OCI-LY3 (cell line): ENCODE measurements around the gene ZNF296.

Experiments
- H2AFZ ChIP-seq: fragments of 200-600, 300-600 bp; shearing (Covaris generic); 2 replicates; pipeline ENCODE4 v1.6.0; 2014; ENCODE audit warnings: antibody characterized with exemption, low read depth, low read length
- H3K27ac ChIP-seq: fragments of 200-600, 300-600 bp; sonication (generic); 2 replicates; pipeline ENCODE4 v1.5.1; 2014; ENCODE audit warnings: mild to moderate bottlenecking, low read length, moderate library complexity, mixed read lengths
- H3K27me3 ChIP-seq: fragments of 200-600, 300-600 bp; sonication (generic); 2 replicates; pipeline ENCODE4 v1.6.1; 2014; ENCODE audit warnings: low read depth, low read length, mixed read lengths
- H3K36me3 ChIP-seq: fragments of 200-600, 300-600 bp; sonication (generic); replicated peaks from 2 replicates; pipeline ENCODE3; 2014; ENCODE audit warnings: low read depth, low read length, mixed read lengths
- H3K4me1 ChIP-seq: fragments of 300-600, 200-600 bp; sonication (generic); 2 replicates; pipeline ENCODE4 v1.6.1; 2014; ENCODE audit warnings: low read length, mixed read lengths
- H3K4me2 ChIP-seq: fragments of 200-600, 300-600 bp; sonication (generic); 2 replicates; pipeline ENCODE4 v1.6.1; 2014; ENCODE audit warnings: low read length, mixed read lengths
- H3K4me3 ChIP-seq: fragments of 300-600, 200-600 bp; sonication (generic); 2 replicates; pipeline ENCODE4 v1.5.1; 2014; ENCODE audit warnings: antibody characterized with exemption, mild to moderate bottlenecking, low read length, moderate library complexity
- H3K79me2 ChIP-seq: fragments of 300-600, 200-600 bp; shearing (Covaris generic); 2 replicates; pipeline ENCODE4 v1.6.1; 2014; ENCODE audit warnings: mild to moderate bottlenecking, low read length, mixed read lengths
- H3K9ac ChIP-seq: fragments of 300-600, 200-600 bp; shearing (Covaris generic); 2 replicates; pipeline ENCODE4 v1.6.0; 2014; ENCODE audit warnings: mild to moderate bottlenecking, low read length, moderate library complexity
- H3K9me3 ChIP-seq: fragments of 200-600, 300-600 bp; shearing (Covaris generic); 2 replicates; pipeline ENCODE4 v1.6.1; 2014; ENCODE audit warnings: low read length, mixed read lengths; ENCODE audit not compliant: insufficient read depth
- H4K20me1 ChIP-seq: fragments of 200-600, 300-600 bp; sonication (generic); 2 replicates; pipeline ENCODE4 v1.6.1; 2016; ENCODE audit warnings: low read length, mixed read lengths; ENCODE audit not compliant: insufficient read depth
- EZH2phosphoT487 ChIP-seq: fragments of 200-600 bp; shearing (Covaris generic); IDR thresholded peaks from 2 replicates; pipeline ENCODE4 v1.6.1; 2018; ENCODE audit warnings: antibody characterized with exemption, mixed run types, low read depth
- TF ChIP-seq, protein P1 (sequence below): fragments of 200-600, 300-600 bp; sonication (generic); IDR thresholded peaks from 2 replicates; pipeline ENCODE4 v1.5.1; 2014; ENCODE audit warnings: antibody characterized with exemption, low read length, low read depth

ZNF296 gene

GRCh38 chr19:45038931-45039893 lies 37.1 kb downstream of the ZNF296 start, which contains the start of gene CLASRP:
Gene CLASRP, plus strand, starts transcription at chr19:45039045. Its CDS starts 1,168 bp downstream, at chr19:45040213.
- H3K27ac ChIP-seq = peak within 1 kb of the TSS; percentile 77
- no peaks in the 10 kb centered on the region for H3K27me3 ChIP-seq
- H3K4me3 ChIP-seq = peak within 1 kb of the TSS; percentile 89
- TF ChIP-seq EZH2phosphoT487 = no peak
- TF ChIP-seq, protein P1, sequence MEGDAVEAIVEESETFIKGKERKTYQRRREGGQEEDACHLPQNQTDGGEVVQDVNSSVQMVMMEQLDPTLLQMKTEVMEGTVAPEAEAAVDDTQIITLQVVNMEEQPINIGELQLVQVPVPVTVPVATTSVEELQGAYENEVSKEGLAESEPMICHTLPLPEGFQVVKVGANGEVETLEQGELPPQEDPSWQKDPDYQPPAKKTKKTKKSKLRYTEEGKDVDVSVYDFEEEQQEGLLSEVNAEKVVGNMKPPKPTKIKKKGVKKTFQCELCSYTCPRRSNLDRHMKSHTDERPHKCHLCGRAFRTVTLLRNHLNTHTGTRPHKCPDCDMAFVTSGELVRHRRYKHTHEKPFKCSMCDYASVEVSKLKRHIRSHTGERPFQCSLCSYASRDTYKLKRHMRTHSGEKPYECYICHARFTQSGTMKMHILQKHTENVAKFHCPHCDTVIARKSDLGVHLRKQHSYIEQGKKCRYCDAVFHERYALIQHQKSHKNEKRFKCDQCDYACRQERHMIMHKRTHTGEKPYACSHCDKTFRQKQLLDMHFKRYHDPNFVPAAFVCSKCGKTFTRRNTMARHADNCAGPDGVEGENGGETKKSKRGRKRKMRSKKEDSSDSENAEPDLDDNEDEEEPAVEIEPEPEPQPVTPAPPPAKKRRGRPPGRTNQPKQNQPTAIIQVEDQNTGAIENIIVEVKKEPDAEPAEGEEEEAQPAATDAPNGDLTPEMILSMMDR = no peak
- peak within 1 kb of the TSS; percentile 91 for H3K9ac ChIP-seq
- peak within 1 kb of the TSS; percentile 92 for H3K4me2 ChIP-seq
- peaks cover 54% of the 10 kb centered on the region for H3K36me3 ChIP-seq
- H3K79me2 ChIP-seq = peaks cover 40% of the 10 kb centered on the region
- peaks cover 21% of the 10 kb centered on the region for H4K20me1 ChIP-seq
- peaks cover 12% of the 10 kb centered on the region for H3K4me1 ChIP-seq
- H3K9me3 ChIP-seq = no peaks in the 10 kb centered on the region
- H2AFZ ChIP-seq = no peak within 1 kb of the TSS

DNA sequence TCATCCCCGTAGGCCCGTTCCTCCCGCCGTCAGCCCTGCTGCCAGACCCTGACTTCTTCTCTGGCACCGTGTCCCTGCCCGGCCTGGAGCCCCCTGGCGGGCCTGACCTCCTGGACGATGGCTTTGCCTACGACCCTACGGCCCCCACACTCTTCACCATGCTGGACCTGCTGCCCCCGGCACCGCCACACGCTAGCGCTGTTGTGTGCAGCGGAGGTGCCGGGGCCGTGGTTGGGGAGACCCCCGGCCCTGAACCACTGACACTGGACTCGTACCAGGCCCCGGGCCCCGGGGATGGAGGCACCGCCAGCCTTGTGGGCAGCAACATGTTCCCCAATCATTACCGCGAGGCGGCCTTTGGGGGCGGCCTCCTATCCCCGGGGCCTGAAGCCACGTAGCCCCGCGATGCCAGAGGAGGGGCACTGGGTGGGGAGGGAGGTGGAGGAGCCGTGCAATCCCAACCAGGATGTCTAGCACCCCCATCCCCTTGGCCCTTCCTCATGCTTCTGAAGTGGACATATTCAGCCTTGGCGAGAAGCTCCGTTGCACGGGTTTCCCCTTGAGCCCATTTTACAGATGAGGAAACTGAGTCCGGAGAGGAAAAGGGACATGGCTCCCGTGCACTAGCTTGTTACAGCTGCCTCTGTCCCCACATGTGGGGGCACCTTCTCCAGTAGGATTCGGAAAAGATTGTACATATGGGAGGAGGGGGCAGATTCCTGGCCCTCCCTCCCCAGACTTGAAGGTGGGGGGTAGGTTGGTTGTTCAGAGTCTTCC lies 38.7 kb downstream of the ZNF296 start:
- peaks cover 21% of the 10 kb centered on the region for H4K20me1 ChIP-seq
- H3K27ac ChIP-seq = no peak overlapping the region
- H3K4me2 ChIP-seq = no peak overlapping the region
- H3K4me3 ChIP-seq = no peak overlapping the region
- peaks cover 35% of the 10 kb centered on the region for H3K79me2 ChIP-seq
- TF ChIP-seq EZH2phosphoT487 = no peak
- TF ChIP-seq, protein P1 = no peak
- H3K36me3 ChIP-seq = peaks cover 56% of the 10 kb centered on the region
- H3K27me3 ChIP-seq = no peaks in the 10 kb centered on the region
- H3K9ac ChIP-seq = no peak overlapping the region
- no peaks in the 10 kb centered on the region for H3K9me3 ChIP-seq
- no peak overlapping the region for H2AFZ ChIP-seq
- H3K4me1 ChIP-seq = peaks cover 12% of the 10 kb centered on the region

DNA sequence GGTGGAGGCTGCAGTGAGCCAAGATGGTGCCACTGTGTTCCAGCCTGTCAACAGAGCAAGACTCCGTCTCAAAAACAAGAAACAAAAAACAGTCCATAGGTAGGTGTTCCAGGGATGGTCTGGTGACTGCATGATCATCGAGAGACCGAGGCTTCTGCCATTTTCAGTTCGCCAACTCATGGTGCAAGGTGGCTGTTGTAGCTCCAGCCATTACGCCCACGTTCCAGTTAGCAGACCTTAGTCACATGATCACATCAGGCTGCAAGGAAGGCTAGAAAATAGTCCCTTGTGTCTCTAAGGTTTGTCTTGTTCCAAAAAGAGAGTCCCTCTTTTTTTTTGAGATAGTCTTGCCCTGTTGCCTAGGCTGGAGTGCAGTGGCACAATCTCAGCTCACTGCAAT lies 40.5 kb downstream of the ZNF296 start:
- no peak overlapping the region for H3K9ac ChIP-seq
- H3K36me3 ChIP-seq = peaks cover 56% of the 10 kb centered on the region
- peaks cover 12% of the 10 kb centered on the region for H3K4me1 ChIP-seq
- no peak overlapping the region for H3K27ac ChIP-seq
- no peak overlapping the region for H3K4me3 ChIP-seq
- no peaks in the 10 kb centered on the region for H3K27me3 ChIP-seq
- peaks cover 19% of the 10 kb centered on the region for H3K79me2 ChIP-seq
- H2AFZ ChIP-seq = no peak overlapping the region
- H4K20me1 ChIP-seq = peaks cover 14% of the 10 kb centered on the region
- H3K4me2 ChIP-seq = no peak overlapping the region
- H3K9me3 ChIP-seq = no peaks in the 10 kb centered on the region
- no peak for TF ChIP-seq EZH2phosphoT487
- TF ChIP-seq, protein P1 = no peak

DNA sequence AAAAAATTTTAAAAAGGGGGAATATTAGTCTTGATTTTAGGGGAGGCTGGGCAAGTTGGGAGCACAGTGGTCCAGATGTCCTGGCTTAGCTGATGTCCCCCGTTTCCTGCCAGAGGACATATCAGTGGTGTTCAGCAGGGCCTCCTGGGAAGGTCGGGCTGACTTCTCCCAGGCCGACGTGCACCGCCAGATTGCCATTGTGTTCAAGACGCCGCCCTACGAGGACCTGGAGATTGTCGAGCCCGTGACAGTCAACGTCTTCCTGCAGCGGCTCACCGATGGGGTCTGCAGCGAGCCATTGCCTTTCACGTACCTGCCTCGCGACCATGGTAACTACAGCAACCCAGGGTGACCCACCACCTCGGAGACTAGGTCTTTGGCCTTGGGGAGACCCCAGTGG lies 43.9 kb downstream of the ZNF296 start:
- H3K36me3 ChIP-seq = peaks cover 56% of the 10 kb centered on the region

More for the DNA sequence above, 43.9 kb downstream of the ZNF296 start:
- H3K4me3 ChIP-seq = no peak overlapping the region
- H3K4me2 ChIP-seq = no peak overlapping the region
- no peaks in the 10 kb centered on the region for H3K9me3 ChIP-seq
- H3K9ac ChIP-seq = no peak overlapping the region
- H3K79me2 ChIP-seq = no peaks in the 10 kb centered on the region
- no peaks in the 10 kb centered on the region for H4K20me1 ChIP-seq
- H3K27me3 ChIP-seq = no peaks in the 10 kb centered on the region
- no peaks in the 10 kb centered on the region for H3K4me1 ChIP-seq
- no peak overlapping the region for H3K27ac ChIP-seq
- TF ChIP-seq EZH2phosphoT487 = no peak
- no peak overlapping the region for H2AFZ ChIP-seq
